Occipital lobe (tissue), 2 donors: ENCODE data around the gene AKR1C4. TPM values are rescaled to one million over a fixed set of nuclear protein-coding genes. Genes with fewer than 3 reads are reported as not detected.
"Not testable (repeated sequence)": the region's sequence is repeated elsewhere in the genome, so short reads cannot be mapped to it uniquely, and the experiment has no call there.

ENCODE experiments used
- DNase-seq: peaks from one replicate; lab custom pipeline; 2025; lab: John Stamatoyannopoulos, UW
- total RNA-seq: library from RNA; depleted of rRNA; stranded (reverse); fragments of >200 nt; gene quantifications from one replicate; pipeline ENCODE4 v1.2.3, GENCODE V29; 2014

AKR1C4 gene
- total RNA-seq, 1 donor from 2014 or later = not detected

DNA sequence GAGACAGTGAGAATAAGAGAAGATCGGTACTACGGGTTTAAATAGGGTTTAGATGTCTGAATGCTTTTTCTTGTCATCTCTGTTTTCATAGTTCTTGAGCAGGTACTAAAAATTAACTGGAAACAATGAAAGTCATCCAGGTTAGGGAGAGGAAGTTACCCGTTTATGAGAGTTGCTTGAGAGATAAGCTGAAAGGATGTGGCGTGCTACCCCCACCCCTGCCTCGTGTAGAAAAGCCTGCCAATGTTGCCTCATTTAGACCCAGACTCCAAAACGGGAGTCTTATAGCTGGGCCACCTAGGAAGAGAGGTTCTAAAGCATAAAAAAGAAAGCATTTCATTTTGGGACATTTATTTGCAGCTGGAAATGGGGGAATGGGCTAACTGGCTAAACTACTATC, 10.2 kb downstream of the AKR1C4 start:
- no peak for DNase-seq

DNA sequence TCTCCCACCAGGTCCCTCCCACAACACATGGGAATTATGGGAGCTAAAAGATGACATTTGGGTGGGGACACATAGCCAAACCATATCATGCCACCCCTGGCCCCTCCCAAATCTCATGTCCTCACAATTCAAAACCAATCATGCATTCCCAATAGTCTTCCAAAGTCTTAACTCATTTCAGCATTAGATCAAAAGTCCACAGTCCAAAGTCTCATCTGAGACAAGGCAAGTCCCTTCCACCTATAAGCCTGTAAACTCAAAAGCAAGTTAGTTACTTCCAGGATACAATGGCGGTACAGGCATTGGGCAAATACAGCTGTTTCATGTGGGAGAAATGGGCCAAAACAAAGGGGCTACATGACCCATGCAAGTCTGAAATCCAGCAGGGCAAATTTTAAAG, 13.1 kb downstream of the AKR1C4 start:
- not testable (repeated sequence) for DNase-seq

DNA sequence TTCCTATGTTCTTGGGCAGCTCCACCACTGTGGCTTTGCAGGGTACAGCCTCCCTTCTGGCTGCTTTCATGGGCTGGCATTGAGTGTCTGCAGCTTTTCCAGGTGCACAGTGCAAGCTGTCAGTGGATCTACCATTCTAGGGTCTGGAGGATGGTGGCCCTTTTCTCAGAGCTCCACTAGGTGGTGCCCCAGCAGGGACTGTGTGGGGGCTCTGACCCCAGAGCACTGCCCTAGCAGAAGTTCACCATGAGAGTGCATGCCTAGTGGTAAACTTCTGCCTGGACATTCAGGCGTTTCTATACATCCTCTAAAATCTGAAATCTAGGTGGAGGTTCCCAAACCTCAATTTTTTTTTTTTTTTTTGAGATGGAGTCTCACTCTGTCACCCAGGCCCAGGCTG, 13.6 kb downstream of the AKR1C4 start:
- not testable (repeated sequence) for DNase-seq

DNA sequence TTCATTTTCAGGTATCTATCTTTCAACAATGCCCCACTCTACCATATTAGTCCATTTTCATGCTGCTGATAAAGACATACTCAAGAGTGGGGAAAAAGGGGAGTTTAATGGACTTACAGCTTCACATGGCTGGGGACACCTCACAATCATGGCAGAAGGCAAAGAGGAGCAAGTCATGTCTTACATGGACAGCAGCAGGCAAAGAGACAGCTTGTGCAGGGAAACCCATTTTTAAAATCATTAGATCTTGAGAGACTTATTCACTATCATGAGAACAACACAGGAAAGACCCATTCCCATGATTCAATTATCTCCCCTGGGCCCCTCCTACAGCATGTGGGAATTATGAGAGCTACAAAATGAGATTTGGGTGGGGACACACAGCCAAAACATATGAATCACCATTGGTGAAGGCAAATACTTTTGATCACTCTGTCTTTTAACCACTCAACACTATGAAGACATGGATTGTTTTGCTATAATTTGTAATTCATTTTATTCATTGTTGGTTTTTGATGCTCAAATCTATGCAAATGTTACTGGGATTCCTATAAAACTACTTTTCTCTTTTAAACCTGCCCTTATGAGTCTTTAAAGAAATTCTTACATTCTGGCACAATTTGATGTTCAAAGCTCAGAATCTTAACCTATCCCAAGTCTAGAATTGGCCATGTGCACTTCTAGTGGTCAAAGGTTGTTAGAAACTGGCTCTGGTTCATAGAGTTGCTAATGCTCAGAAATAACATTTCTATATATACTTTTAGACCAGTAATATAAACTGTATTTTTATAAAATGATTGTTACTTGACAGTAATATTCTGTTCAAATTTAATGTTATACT, 15.3 kb downstream of the AKR1C4 start:
- DNase-seq = no peak

DNA sequence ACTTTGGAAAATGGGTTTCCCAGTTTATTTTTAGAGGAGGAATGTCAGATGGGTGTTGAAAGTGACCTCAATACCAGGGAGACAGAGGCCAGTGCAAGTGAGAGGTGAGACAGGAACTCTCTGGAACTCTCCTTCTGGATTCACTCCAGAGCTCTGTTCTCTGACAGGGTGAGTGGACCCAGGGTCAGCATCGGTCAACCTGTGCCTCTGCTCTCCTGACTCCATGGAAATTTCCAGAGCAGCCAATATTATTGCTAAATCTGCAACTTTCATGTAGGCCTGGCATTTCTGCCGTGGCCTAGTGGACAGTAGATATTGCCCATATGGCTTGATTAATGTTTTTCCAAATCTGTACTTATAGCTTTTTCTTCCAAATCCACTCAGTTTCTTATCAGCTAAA, 20.2 kb downstream of the AKR1C4 start:
- no peak for DNase-seq

DNA sequence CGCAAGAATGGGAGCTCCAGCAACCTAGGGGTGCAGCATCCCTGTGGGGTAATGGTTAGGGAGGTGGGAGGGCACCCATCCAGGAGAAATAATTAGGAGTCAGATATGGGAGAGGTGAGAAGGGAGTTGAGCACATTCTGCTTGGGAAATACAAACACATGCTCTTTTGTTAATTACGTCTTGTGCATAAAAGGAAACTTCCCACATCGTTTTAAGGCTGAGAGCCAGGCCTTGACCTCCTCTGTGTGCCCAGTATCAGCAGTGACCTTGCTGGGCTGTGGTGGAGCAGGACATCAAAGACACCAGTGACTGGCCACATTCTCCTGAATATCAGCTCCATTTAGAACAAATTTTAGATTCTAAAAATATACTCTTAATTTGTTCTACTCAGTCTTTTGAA, 22.6 kb downstream of the AKR1C4 start:
- no peak for DNase-seq

DNA sequence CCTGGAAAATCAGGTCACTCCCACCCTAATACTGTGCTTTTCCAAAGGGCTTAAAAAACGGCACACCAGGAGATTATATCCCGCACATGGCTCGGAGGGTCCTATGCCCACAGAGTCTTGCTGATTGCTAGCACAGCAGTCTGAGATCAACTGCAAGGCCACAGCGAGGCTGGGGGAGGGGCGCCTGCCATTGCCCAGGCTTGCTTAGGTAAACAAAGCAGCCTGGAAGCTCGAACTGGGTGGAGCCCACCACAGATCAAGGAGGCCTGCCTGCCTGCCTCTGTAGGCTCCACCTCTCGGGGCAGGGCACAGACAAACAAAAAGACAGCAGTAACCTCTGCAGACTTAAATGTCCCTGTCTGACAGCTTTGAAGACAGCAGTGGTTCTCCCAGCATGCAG, 26.3 kb downstream of the AKR1C4 start:
- DNase-seq = not testable (repeated sequence)

DNA sequence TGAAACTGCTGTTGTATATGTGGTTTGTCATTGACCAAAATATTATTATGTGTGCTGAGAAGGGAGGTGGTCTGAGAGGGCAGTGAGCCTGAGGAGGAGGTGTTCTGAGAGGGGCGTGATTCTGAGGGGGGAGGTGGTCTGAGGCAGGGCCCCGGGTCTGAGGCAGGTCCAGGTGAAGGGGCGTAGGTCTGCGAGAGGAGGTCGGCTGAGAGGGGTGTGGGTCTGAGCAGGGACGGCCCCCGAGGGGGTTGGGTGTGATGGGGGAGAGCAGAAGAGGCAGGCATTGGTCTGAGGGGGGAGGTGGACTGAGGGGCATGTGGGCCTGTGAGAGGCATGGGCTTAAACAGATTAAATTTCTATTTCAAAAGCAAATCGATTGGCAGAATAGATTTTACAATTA, 32.4 kb downstream of the AKR1C4 start:
- no peak for DNase-seq

DNA sequence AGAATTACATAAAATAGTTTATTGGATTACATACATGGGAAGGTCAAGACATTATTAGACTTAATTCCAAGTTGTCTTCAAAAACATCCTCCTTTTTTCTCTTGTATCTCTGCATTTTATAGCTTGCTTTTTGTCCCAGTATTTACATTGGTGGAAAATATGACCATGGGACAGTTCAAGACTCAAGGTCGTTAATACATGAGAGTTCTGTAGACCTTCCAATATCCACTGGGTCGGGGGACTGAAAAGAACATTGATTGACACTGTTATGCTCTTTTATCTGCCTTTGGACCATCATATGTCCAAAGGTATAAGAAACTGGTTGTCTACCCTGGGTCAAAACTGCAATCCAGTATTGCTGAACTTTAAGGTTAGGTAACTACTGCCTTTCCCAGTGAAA, 36.7 kb downstream of the AKR1C4 start:
- no peak for DNase-seq

DNA sequence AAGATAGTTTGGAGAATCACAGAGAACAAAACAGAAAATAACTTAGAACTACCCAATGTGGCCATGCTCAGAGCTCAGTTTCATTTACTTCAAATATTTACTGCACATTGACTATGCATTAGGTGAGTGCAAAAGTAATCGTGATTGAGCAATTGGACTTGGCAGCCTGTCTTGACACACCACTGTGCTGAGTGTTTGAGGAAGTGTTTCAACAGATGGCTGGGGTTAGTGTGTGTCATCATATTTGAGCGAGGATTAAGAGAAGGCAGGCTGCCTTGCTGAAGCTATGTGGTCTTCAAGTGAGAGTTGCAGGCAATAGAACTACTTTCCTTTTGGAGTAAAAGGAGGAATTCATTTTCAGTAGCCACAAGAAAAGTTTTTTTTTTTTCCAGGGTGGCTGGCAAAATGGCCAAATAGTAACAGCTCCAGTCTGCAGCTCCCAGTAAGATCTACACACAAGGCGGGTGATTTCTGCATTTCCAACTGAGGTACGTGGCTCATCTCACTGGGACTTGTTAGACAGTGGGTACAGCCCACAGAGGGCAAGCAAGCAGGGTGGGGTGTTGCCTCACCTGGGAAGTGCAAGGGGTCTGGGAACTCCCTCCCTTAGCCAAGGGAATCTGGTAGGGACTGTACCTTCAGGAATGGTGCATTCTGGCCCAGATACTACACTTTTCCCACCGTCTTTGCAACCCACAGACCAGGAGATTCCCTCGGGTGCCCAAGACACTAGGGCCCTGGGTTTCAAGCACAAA, 37.6 kb downstream of the AKR1C4 start:
- no peak for DNase-seq

DNA sequence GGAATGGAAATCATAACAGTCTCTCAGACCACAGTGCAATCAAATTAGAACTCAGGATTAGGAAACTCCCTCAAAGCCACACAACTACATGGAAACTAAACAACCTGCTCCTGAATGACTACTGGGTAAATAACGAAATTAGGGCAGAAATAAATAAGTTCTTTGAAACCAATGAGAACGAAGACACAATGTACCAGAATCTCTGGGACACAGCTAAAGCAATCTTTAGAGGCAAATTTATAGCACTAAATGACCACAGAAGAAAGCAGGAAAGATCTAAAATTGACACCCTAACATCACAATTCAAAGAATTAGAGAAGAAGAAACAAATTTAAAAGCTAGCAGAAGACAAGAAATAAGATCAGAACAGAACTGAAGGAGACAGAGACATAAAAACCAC, 40.9 kb downstream of the AKR1C4 start:
- DNase-seq = not testable (repeated sequence)

DNA sequence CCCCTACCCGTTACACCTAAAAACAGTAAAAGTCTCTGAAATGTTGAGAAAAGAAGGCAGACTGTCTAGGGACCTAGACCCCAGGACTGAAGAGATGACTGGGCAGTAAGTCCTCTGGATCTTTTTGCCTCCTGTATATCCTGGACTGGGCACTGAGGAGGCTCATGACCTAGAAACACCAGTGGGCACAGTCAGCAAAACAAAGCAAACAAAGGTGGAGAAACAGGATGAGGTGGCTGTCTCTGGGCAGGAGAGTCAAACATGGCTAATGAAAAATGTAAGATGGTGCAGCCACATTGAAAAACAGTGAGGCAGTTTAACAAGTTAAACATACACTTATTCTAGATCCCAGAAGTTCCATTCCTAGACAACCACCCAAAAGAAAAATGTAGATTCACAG, 45.9 kb downstream of the AKR1C4 start:
- DNase-seq = no peak

DNA sequence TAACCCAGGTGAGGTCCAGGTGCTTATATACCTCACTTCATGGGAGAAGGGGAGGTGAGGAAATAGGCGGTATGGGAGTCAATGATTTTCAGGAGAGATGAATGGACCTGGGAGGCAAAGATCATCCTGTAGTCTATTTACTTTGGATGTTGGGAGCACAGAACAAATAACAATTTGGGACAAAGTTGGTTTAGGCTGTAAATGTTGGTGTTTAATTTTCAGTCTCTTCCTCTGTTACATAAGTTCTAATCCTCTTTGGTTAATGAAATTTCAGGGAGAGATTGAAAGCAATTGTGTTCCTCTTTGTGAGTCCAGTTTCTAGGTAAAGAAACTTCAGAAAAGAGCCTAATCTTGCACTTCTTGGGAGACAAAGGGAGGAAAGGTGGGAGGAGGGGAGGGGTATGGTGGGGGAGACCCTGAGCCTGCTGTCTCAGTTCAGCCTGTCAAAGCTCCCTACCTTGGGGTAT, 46.9 kb downstream of the AKR1C4 start:
- DNase-seq = no peak

DNA sequence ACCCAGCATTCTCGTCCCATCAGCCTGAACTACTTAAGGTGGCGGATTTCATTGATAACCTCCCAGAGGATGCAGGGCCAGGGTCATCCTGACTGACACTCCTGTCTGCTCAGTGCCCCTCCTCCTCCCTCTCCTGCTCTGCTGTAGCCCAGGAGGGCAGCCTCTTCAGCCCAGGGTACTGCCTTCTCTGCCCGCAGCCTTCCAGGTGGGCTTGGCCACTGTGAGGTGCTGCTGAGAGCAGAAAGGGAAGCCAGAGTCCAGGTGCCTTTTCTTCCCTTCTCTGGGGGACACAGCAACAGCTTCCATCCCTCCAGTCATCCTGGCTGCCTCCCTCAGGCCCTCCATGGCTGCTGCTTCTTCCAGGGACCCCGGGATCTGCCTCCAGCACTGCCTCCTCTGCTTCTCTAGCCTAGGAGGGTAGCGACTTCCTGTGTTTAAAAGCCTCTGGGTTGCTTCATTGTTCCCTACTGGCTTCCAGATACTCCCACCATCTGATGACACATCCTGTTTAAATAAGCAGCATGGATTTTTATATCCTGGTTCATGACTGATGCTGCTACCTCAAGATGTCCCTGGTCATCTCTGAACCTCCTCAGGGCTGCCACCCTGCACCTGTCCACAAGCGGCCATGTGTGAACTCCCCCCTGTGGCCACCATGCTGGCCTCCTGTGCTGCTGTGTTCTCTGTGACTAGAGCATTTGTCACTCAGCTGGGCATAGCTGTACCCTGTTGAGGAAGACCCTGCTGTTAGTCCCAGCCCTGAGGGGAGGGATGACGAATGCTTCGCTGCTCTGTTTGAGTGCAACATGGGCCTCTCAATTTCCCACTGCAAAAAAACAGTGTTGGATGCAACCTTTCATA, 55.8 kb downstream of the AKR1C4 start:
- no peak for DNase-seq

DNA sequence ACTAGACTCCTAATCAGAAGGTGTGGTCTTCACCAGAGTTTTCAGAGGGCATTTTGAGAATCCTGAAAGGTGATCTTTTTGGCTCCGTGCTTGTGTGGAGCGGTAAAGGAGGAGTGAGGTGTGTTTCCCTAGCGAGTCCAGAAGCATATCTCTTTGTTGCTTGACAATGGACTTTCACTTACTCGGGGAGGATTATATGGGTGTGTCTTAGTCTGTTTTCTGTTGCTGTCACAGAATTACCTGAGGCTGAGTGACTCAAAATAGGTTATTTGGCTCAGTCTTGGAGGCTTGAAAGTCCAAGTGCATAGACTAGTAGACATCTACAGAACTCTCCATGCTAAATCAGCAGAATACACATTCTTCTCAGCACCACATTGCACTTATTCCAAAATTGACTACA, 57.9 kb downstream of the AKR1C4 start:
- no peak for DNase-seq

DNA sequence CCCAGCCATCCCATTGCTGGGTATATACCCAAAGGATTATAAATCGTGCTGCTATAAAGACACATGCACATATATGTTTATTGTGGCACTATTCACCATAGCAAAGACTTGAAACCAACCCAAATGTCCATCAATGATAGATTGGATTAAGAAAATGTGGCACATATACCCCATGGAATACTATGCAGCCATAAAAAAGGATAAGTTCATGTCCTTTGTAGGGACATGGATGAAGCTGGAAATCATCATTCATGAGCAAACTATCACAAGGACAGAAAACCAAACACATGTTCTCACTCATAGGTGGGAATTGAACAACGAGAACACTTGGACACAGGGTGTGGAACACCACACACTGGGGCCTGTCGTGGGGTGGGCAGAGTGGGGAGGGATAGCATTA, 61.1 kb downstream of the AKR1C4 start:
- not testable (repeated sequence) for DNase-seq

DNA sequence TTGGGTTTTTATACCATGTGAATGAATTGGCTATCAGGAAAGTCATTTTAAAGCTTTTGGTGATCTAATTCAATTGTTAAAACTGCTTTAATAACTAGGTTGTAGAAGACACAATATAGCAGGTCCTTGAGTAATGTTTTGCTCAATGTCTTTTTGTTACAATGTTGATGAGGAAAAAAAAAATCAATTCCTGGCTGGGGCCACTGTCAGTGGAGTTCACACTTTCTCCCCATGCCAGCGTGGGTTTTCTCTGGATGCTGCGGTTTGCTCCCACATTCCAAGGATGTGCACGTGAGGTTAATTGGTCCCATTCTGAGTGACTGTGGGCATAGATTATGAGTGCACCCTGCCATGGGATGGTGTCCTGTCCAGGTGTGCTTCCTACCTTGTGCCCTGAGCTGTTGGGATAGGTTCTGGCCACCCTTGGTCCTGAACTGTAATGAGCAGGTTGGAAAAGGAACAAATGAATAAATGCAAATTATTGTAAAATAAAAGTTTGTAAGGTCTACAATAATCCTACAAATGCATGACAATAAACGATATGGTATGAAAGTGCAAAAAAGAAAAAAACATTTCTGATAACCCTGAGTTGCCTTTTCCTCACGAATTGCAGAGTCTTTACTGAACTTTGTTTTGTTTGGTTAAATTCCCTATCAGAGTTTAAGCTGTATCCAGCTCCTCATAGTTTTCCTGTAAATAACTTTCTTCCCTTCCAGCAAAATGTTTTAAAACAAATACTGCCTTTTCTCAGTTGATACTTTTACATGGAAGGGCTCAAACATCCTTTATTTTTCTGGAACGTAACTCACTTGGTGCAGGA, 62.7 kb downstream of the AKR1C4 start:
- no peak for DNase-seq

DNA sequence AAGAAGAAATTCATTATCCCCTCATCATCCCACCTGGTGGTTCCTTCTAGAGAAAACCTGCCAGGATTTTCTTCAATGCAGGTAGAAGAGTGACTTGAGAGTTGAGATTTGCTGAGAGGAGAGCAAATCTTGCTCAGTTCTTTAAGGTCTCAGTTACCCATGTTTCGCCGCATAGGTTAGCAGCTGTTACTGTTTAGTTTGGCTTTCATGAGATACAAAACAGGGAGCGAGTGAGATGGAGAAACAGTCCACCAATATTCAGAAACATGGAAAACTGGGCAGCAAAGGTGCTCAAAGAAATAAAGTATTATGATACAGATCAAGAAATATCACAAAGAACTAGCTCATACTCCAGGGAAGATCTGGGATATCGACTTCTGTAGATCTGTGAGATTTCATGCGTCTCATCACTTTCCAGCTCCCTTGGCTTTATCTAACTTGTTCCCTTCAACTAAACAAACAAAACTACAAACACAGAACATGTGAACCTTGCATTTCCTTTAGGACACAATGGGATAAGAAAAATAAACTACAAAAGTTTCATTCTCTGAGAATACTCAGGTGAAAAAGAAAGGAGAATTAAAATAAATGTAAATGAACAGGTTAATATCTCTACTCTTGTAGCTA, 63.4 kb downstream of the AKR1C4 start:
- no peak for DNase-seq

DNA sequence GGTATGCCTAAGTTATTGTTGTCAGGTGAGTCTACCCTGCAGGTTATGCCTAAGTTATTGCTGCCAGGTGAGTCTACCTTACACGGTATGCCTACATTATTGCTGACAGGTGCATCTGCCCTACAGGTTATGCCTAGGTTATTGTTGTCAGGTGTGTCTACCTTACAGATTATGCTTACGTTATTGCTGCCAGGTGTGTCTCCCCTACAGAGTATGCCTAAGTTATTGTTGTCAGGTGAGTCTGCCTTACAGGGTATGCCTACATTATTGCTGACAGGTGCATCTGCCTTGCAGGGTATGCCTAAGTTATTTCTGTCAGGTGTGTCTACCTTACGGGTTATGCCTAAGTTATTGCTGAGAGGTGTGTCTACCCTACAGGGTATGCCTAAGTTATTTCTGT, 64.2 kb downstream of the AKR1C4 start:
- no peak for DNase-seq

DNA sequence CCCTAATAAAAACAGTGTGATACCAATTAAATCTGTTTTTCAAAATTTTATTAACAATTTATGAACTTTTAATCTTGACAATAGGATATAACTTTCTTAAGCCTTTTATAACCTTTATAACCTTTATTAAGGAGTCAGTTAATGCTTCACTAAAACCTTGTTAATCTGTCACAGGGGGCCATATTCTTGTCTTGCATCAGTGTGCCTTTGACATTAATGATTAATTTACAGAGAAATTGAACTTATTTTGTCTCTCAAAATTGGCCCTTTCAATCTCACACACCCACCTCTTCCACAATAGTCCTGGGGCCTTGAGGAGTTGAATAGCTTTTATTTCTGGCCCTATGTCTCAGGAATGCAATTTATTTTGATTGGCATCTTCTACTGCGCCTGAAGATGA, 68.5 kb downstream of the AKR1C4 start:
- no peak for DNase-seq
